Smooth muscle cell of the brain vasculature (primary cell): ENCODE results near the gene FAR2.
"Not testable (repeated sequence)": the region's sequence is repeated elsewhere in the genome, so short reads cannot be mapped to it uniquely, and the experiment has no call there.

Experiments
- DNase-seq: peaks from one replicate; pipeline ENCODE4 v3.0.0-alpha.2; 2012; ENCODE audit warnings: low read depth, low spot score

The FAR2 gene

GRCh38 chr12:29278673-29279420, 129.8 kb downstream of the FAR2 start:
- DNase-seq = no peak

GRCh38 chr12:29281371-29282005, 132.4 kb downstream of the FAR2 start:
- no peak for DNase-seq

GRCh38 chr12:29282031-29282816, 133.1 kb downstream of the FAR2 start:
- DNase-seq = no peak

- DNase-seq = no peak
Measured at GRCh38 chr12:29283969-29284700, 135.1 kb downstream of the FAR2 start.

- no peak for DNase-seq
Measured at GRCh38 chr12:29286081-29286790, 137.2 kb downstream of the FAR2 start.

- DNase-seq = no peak
Measured at GRCh38 chr12:29287622-29288021, 138.5 kb downstream of the FAR2 start.

GRCh38 chr12:29288031-29288430, 139.0 kb downstream of the FAR2 start:
- DNase-seq = no peak

GRCh38 chr12:29290475-29290874, 141.4 kb downstream of the FAR2 start:
- DNase-seq = not testable (repeated sequence)

- no peak for DNase-seq
Measured at GRCh38 chr12:29291226-29291625, 142.1 kb downstream of the FAR2 start.

GRCh38 chr12:29299633-29300032, 150.6 kb downstream of the FAR2 start:
- DNase-seq = no peak

- no peak for DNase-seq
Measured at GRCh38 chr12:29301114-29301513, 152.0 kb downstream of the FAR2 start.

GRCh38 chr12:29304388-29304787, 155.3 kb downstream of the FAR2 start:
- no peak for DNase-seq

GRCh38 chr12:29306266-29306665, 157.2 kb downstream of the FAR2 start:
- no peak for DNase-seq

GRCh38 chr12:29306682-29307081, 157.6 kb downstream of the FAR2 start:
- DNase-seq = no peak

- no peak for DNase-seq
Measured at GRCh38 chr12:29309320-29309902, 160.3 kb downstream of the FAR2 start.

- no peak for DNase-seq
Measured at GRCh38 chr12:29310899-29311298, 161.8 kb downstream of the FAR2 start.

GRCh38 chr12:29314416-29314815, 165.3 kb downstream of the FAR2 start:
- DNase-seq = no peak

GRCh38 chr12:29316752-29317151, 167.7 kb downstream of the FAR2 start:
- no peak for DNase-seq

GRCh38 chr12:29317556-29318363, 168.7 kb downstream of the FAR2 start:
- peak; percentile 35 for DNase-seq
